Astrocyte (in vitro differentiated cells and primary cell): ENCODE results near the gene CYP2U1. TPM values are rescaled to one million over a fixed set of nuclear protein-coding genes. Genes with fewer than 3 reads are reported as not detected.

ENCODE experiments used
- DNase-seq: peaks from one replicate; pipeline ENCODE4 v3.0.0-alpha.2; 2010; ENCODE audit warnings: low read depth
- FAIRE-seq: peaks from 2 replicates; lab custom pipeline; 2011; peaks lifted over from hg19 to GRCh38; lab: Jason Lieb, UNC
- H2AFZ ChIP-seq: 2 replicates; pipeline ENCODE4 v1.6.0; 2012; ENCODE audit warnings: low read depth, low read length, inconsistent platforms
- H3K27ac ChIP-seq: 2 replicates; pipeline ENCODE4 v1.5.1; 2011; ENCODE audit warnings: low read depth, low read length, inconsistent platforms
- H3K27me3 ChIP-seq: 2 replicates; pipeline ENCODE4 v1.6.0; 2011; ENCODE audit warnings: low read length, inconsistent platforms; ENCODE audit not compliant: insufficient read depth
- H3K36me3 ChIP-seq: 2 replicates; pipeline ENCODE4 v1.5.1; 2011; ENCODE audit warnings: low read length, inconsistent platforms; ENCODE audit not compliant: insufficient read depth
- H3K4me1 ChIP-seq: 2 replicates; pipeline ENCODE4 v1.5.1; 2011; ENCODE audit warnings: low read length, inconsistent platforms; ENCODE audit not compliant: insufficient read depth
- H3K4me2 ChIP-seq: 2 replicates; pipeline ENCODE4 v1.6.0; 2012; ENCODE audit warnings: low read length, inconsistent platforms
- H3K4me3 ChIP-seq: 2 replicates; pipeline ENCODE4 v1.5.1; 2011; ENCODE audit warnings: low read depth, mild to moderate bottlenecking, low read length, inconsistent platforms; ENCODE audit not compliant: insufficient read depth
- H3K79me2 ChIP-seq: 2 replicates; pipeline ENCODE4 v1.6.0; 2012; ENCODE audit warnings: mild to moderate bottlenecking, low read length, inconsistent platforms; ENCODE audit not compliant: insufficient read depth
- H3K9ac ChIP-seq: 2 replicates; pipeline ENCODE4 v1.6.0; 2012; ENCODE audit warnings: mild to moderate bottlenecking, low read length, inconsistent platforms
- H3K9me3 ChIP-seq: 2 replicates; pipeline ENCODE4 v1.5.1; 2012; ENCODE audit warnings: low read depth, mild to moderate bottlenecking, low read length, inconsistent platforms; ENCODE audit not compliant: insufficient read depth
- H4K20me1 ChIP-seq: 2 replicates; pipeline ENCODE4 v1.6.0; 2012; ENCODE audit warnings: low read length, inconsistent platforms; ENCODE audit not compliant: insufficient read depth
- H3K27ac Mint-ChIP-seq: one replicate; pipeline ENCODE4 v1.8.0; 2021; ENCODE audit warnings: mild to moderate bottlenecking, mixed read lengths; ENCODE audit not compliant: unreplicated experiment
- H3K27me3 Mint-ChIP-seq: one replicate; pipeline ENCODE4 v1.8.0; 2021; ENCODE audit warnings: low read depth, mixed read lengths; ENCODE audit not compliant: unreplicated experiment
- H3K36me3 Mint-ChIP-seq: one replicate; pipeline ENCODE4 v1.8.0; 2021; ENCODE audit warnings: low read depth, mixed read lengths; ENCODE audit not compliant: unreplicated experiment
- H3K4me1 Mint-ChIP-seq: one replicate; pipeline ENCODE4 v1.8.0; 2021; ENCODE audit warnings: low read depth, mixed read lengths; ENCODE audit not compliant: unreplicated experiment
- H3K4me3 Mint-ChIP-seq: one replicate; pipeline ENCODE4 v1.8.0; 2021; ENCODE audit warnings: mild to moderate bottlenecking, moderate library complexity, mixed read lengths; ENCODE audit not compliant: unreplicated experiment
- H3K9me3 Mint-ChIP-seq: one replicate; pipeline ENCODE4 v1.8.0; 2021; ENCODE audit warnings: mild to moderate bottlenecking, mixed read lengths; ENCODE audit not compliant: unreplicated experiment
- CTCF ChIP-seq: IDR thresholded peaks from 2 replicates; pipeline ENCODE4 v1.5.1; 2011; ENCODE audit warnings: low read depth, mild to moderate bottlenecking, inconsistent platforms, low read length, moderate library complexity; ENCODE audit not compliant: insufficient read depth
- EZH2 ChIP-seq: IDR thresholded peaks from 2 replicates; pipeline ENCODE4 v1.6.1; 2012; ENCODE audit warnings: mild to moderate bottlenecking, low read length, inconsistent platforms; ENCODE audit not compliant: insufficient read depth
- total RNA-seq: library from RNA; stranded (reverse); gene quantifications from 2 replicates; pipeline ENCODE4 v1.2.1, GENCODE V29; 2021

Gene CYP2U1
- total RNA-seq, 1 donor from 2014 or later = 7.6 TPM

DNA sequence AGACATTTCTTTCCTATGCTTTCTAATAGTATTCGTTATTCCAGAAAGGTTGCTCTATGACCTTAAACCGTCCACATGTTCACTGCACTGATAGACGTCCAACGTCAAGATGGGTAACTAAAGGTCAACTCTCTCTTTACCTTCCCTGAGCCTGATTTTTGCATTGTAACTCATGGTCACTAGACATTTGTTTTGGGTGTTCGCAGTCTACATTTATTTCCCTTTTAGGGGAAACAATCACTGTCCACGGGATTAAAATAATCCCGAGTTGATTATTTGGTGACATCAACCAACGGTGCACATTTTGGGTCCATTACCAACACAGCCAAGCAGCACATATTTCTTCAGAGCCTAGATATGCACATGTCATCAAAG, 57.8 kb downstream of the CYP2U1 start:
- TF ChIP-seq EZH2 = no peak
- no peak for FAIRE-seq
- H3K27ac Mint-ChIP-seq = peak overlapping the region; percentile 75

GRCh38 chr4:107989537-107990386, 58.4 kb downstream of the CYP2U1 start, which contains the start of gene HADH:
HADH (plus strand) TSS chr4:107989889; CDS start chr4:107989933, 44 bp downstream.
- Histone ChIP-seq H3K27ac (peak within 1 kb of the TSS; percentile 63), H3K4me2 (peak within 1 kb of the TSS; percentile 87), H3K9ac (peak within 1 kb of the TSS; percentile 90), H3K27me3 (no peaks in the 10 kb centered on the region), H3K36me3 (no peaks in the 10 kb centered on the region), H2AFZ (peak within 1 kb of the TSS; percentile 99), H4K20me1 (peaks cover 16% of the 10 kb centered on the region), H3K4me1 (peaks cover 5% of the 10 kb centered on the region), H3K79me2 (peaks cover 44% of the 10 kb centered on the region), H3K4me3 (peak within 1 kb of the TSS; percentile 80), H3K9me3 (no peaks in the 10 kb centered on the region)
- no peaks in the 10 kb centered on the region for H3K9me3 Mint-ChIP-seq
- peak within 1 kb of the TSS; percentile 91 for H3K4me3 Mint-ChIP-seq
- H3K27ac Mint-ChIP-seq = peak within 1 kb of the TSS; percentile 84
- FAIRE-seq (no peak), DNase-seq (peak; percentile 78)
- H3K27me3 Mint-ChIP-seq = no peaks in the 10 kb centered on the region
- TF ChIP-seq CTCF (no peak), EZH2 (no peak)
- peaks cover 8% of the 10 kb centered on the region for H3K4me1 Mint-ChIP-seq
- H3K36me3 Mint-ChIP-seq = no peaks in the 10 kb centered on the region

More for the DNA sequence above, 57.8 kb downstream of the CYP2U1 start:
- Histone ChIP-seq H3K36me3 (no peaks in the 10 kb centered on the region), H3K4me1 (peaks cover 5% of the 10 kb centered on the region), H2AFZ (peak overlapping the region; percentile 99), H3K9me3 (no peaks in the 10 kb centered on the region), H3K27ac (no peak overlapping the region), H3K9ac (peak overlapping the region; percentile 90), H3K79me2 (peaks cover 37% of the 10 kb centered on the region), H3K4me2 (peak overlapping the region; percentile 87), H3K27me3 (no peaks in the 10 kb centered on the region), H3K4me3 (peak overlapping the region; percentile 80), H4K20me1 (peaks cover 16% of the 10 kb centered on the region)
- Mint-ChIP-seq H3K9me3 (no peaks in the 10 kb centered on the region), H3K4me3 (peak overlapping the region; percentile 86), H3K36me3 (no peaks in the 10 kb centered on the region), H3K4me1 (peaks cover 8% of the 10 kb centered on the region), H3K27me3 (no peaks in the 10 kb centered on the region)
- DNase-seq = no peak

DNA sequence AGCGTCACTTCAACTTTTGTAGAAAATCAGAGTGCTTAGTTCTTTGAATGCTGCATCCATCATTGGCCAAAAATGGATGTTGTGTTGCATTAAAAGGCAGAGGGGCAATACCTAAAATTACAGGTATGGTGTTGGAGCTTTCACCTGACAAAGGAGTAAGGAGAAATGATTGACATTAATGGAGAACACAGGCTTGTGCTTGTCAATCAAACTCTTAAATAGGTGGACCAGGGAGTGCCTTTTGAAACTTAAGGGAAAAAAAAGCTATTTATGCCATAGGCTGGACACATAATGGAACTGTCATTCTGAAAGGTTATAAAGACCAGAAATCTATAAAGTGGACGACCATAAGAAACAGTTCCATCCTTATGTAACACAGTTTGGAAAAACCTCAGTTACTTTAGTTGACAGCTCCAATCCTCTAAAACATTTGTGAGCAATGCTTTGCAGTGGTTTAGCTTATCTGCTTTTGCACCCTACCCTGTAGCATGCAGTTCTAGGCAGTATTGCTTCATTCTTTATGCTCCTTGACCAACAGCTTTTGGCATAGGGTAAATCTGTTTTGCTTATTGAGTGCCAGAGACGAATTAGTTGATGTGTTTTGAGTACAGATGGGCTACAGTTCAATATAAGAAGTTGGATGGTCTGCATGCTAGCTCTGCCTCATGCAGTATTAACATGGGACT, 60.7 kb downstream of the CYP2U1 start:
- no peaks in the 10 kb centered on the region for H3K27me3 ChIP-seq
- no peaks in the 10 kb centered on the region for H3K36me3 ChIP-seq
- H3K27me3 Mint-ChIP-seq = no peaks in the 10 kb centered on the region
- FAIRE-seq (no peak), DNase-seq (peak; percentile 18)
- no peak overlapping the region for H2AFZ ChIP-seq
- peaks cover 24% of the 10 kb centered on the region for H4K20me1 ChIP-seq
- no peak overlapping the region for H3K9ac ChIP-seq
- peak overlapping the region; percentile 76 for H3K4me3 Mint-ChIP-seq
- peaks cover 50% of the 10 kb centered on the region for H3K79me2 ChIP-seq
- TF ChIP-seq EZH2 = no peak
- no peak for TF ChIP-seq CTCF
- H3K36me3 Mint-ChIP-seq = peaks cover 7% of the 10 kb centered on the region
- H3K4me2 ChIP-seq = peak overlapping the region; percentile 3
- H3K27ac Mint-ChIP-seq = no peak overlapping the region
- H3K4me1 Mint-ChIP-seq = peaks cover 11% of the 10 kb centered on the region
- no peaks in the 10 kb centered on the region for H3K9me3 ChIP-seq
- H3K4me3 ChIP-seq = no peak overlapping the region
- H3K27ac ChIP-seq = no peak overlapping the region
- peaks cover 2% of the 10 kb centered on the region for H3K9me3 Mint-ChIP-seq
- peaks cover 10% of the 10 kb centered on the region for H3K4me1 ChIP-seq
